NCI-H1092 treated with DMSO at 0.1 percent for 48 hours (cell line): ENCODE measurements around the gene LRRTM4.
"Not testable (repeated sequence)": the region's sequence is repeated elsewhere in the genome, so short reads cannot be mapped to it uniquely, and the experiment has no call there.

Experiments
- DNase-seq: peaks from one replicate; lab custom pipeline; 2025; lab: John Stamatoyannopoulos, UW

Gene LRRTM4

DNA sequence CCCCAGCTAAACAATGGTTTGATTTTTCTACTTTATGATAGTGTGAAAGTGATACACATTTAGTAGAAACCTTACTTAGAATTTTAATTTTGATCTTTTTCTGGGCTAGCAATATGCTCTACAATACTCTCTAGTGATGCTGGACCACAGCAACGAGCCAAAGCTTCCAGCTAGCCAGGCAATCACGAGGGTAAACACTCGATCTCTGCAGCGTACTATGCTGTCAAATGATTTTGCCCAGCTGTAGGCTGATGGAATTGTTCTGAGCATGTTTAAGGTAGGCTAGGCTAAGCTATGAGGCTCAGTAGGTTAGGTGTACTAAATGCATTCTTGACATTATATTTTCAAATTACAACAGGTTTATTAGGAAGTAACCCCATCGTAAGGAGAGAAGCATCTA lies 207.5 kb downstream of the LRRTM4 start:
- DNase-seq = peak; percentile 28

DNA sequence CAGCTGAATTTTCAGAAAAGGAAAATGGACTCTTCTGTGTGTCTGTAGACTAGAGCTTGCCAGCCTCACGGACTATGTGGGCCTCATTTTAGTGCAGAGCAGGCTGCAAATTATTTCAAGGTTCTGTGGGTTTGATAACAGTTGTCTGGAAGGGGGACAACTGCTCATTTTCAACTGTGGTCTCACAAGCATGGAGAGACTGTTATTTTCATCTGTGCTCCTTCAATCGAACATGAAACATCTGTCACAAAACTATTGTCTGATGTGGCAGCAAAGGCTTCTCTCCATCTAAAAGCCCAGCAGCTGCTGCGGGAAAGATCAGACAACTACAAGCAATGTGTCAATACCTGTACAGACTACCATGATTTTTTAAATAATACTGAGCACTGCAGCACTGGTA lies 211.8 kb downstream of the LRRTM4 start:
- DNase-seq = no peak

DNA sequence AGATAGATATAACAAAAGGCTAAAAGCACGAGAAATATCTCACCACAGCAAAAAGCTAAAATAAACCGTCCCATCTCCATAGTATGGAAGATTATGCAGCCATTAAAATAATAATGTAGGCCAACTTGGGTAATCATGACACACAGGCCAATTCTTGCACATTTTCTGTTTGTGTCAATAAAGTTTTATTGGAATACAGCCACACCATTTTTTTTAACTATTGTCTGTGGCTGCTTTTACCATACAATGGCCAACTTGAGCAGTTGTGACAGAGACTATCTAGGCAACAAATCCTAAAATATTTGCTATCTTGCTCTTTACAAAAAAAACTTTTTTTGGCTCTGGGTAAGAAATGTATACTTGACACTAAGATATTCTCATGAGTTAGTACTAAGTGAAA lies 212.5 kb downstream of the LRRTM4 start:
- DNase-seq = no peak

- DNase-seq = no peak
Measured at GRCh38 chr2:77301441-77301840, 220.7 kb downstream of the LRRTM4 start.

GRCh38 chr2:77296791-77297190 lies 225.4 kb downstream of the LRRTM4 start:
- no peak for DNase-seq

DNA sequence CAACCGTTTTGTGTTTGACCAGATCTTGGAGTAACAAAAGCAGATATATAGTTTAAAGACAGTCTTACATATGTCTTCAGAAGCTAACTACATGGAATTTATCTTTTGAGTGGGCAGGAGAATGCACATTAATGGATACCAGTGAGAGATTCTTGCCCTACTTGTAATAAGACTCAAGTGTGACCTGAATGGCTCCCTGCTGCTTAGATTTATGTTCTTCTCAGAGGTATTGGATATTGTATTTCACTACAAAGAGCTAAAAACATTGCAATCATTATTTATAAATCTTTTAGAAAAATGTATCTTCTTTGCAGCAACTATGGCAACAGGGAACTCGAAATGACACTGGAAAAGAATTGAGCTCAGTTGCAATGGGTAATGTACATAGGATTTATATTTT lies 227.7 kb downstream of the LRRTM4 start:
- no peak for DNase-seq

DNA sequence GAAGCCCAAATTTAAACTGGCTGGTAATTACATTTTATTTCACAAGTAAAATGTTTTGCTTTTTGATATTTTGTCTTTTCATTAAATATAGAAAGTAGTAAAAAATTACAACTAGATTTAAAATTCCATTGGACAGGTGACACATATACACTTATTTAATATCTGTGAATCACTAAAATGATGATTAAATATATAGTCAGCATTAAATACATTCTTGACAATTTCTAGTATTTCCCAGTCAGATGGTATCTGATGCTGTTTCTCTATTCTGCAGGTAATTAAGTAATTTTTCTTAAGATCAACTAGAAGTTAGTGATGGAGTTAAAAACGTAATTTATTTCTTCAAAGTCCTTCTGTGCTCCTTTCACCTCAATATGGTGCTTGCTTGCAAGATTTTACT lies 237.8 kb downstream of the LRRTM4 start:
- no peak for DNase-seq

DNA sequence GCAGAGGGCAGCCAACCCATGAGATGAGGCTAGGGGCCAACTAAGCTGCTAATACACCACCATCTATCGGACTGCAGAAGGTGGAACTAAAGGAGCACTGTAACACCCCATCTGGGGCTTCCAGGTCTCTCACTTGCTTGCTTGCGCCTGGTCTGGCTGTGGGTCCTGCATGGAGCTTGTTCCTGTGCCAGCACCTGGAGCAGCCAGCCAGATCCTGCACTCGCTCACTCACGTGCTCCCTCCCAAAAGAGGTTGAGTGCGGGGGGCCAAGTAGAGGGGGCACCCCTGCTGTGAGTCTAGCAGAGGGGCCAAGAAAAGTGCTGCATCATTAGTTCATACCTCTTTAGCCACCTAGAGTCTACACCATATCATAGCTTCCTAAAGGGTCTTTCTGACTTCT lies 250.9 kb downstream of the LRRTM4 start:
- DNase-seq = no peak

DNA sequence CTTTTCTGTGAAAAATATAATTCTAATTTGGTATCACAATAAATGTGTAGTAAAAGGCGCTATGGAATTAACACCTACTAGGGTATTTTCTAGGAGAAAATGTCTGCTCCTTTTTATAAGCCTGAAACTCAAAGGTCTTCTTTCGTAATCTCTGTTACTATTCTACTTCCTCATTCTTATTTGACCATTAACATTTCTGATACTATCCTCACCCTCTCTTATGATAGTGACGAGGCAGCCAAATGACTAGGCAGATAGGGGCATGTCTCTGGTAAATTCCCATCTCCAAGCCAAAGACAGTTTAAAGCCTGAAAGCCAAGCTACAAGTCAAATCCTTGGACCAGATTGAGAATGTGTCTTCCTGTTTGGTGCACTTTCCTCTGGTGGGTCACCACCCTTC lies 251.7 kb downstream of the LRRTM4 start:
- no peak for DNase-seq

DNA sequence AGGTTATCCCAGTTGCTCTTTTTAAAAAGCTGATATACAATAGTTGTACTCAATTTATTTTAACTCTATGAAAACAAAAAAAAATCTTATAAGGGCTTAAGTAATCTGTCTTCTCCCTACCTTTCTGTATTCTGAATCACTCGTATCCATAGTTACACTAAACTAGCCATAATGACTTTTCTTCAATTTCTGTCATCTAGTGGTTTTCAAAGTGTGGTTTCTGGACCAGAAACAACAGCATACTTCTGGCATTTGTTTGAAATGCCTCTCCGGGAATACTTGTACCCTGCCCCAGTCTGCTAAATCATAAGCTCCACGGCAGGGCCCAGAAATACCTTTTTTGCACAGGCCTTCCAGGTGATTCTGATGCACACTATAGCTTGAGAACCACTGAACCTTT lies 253.6 kb downstream of the LRRTM4 start:
- DNase-seq = no peak

- DNase-seq = no peak
Measured at GRCh38 chr2:77232909-77233425, 289.2 kb downstream of the LRRTM4 start.

DNA sequence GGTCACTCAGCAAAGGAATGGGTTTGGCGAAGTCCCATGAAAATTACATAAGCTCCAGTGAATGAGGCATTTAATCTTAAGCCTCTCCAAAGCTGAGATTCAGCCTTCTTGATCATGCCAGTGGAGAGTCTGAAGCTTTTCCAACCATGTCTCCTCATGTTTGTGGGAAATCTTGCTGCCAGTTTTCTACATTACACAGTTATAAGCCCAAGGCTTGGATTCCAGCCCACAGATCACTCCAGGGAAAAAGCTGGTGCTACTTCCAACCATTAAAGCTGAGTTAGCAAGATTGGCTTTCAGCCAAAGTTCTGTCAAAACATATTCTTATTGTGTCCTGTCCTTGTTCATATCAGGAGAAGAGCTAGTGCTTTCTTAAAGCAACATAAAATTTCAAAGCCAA lies 293.8 kb downstream of the LRRTM4 start:
- peak; percentile 24 for DNase-seq

DNA sequence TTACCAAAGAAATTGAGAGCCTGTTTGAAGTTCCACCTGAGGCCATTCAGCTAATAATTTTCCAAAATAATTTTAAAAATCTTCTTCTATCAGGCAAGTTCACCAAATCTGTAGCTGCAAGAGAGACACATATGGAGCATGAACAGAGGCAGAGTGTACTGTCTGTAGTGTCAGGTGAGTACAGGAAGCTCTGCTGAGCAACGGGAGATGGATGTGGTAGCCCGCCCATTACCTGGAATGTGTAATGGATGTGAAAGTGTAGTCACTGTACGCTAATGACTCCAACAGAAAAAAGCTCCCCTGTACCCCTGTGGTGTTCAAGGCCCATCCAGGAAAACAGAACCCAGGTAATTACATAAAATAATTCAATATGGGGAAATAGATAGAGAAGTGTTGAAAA lies 311.5 kb downstream of the LRRTM4 start:
- DNase-seq = no peak

DNA sequence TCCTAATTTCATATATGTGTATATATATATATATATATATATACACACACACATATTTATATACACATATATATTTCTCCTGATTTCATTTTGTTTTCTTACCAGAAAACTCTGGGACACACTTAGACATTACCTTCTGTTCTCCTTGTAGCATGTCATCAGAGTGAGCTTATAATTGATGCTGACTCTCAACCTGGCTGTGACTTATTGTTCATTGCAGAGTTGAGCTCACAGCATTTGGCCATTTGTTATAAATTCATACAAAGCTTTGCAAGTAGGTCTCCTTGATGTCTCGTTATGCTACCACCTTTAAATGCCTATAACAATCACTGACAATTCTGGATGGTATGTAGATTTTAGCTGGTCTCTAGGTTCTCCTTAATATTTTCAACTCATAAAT lies 314.8 kb downstream of the LRRTM4 start:
- no peak for DNase-seq

DNA sequence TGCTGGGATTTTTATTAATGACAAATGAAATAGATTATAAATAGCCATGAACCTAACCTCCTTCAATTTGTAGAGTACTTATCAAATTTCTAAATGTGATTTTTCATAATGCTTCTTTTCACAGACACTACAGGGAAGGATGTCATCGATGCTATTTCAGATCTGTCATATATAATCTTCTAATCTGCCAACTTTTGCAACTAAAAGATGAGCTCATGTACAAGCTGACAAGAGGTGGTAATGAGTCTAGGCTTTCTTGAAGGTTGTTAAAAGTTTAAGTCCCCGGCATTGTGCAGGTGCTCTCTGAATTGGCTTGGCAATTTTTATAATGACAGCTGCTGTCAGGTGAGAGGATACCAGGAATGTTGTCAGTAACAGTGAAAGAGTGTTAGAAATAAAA lies 320.4 kb downstream of the LRRTM4 start:
- no peak for DNase-seq

GRCh38 chr2:77199411-77199810 lies 322.8 kb downstream of the LRRTM4 start:
- DNase-seq = no peak

DNA sequence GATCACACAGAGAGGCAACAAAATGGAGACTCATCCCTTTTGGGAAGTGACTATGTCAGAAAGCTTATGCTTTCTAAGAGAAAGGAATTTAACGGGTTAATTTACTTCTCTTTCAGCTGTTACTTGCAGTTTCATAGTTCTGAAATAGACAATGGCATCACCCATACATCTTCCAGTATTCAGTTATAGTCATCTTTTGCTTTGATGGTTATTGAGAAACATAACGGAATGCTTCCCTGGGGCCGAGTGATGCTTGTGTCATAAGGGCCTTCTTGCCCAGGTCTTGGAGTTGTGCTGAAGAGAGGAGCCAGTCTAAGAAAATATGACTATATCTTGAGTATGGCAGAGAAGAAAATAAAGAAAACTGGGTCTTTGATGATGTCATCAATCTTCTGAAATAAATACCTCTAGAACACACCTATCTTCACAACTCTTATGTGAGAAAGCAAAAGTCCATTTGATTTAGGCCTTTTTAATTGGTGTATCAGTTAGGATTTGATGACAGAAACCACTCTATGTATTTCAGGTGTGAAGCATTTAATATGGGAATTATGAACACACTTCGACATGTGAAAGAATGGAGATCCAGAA lies 328.2 kb downstream of the LRRTM4 start:
- no peak for DNase-seq

DNA sequence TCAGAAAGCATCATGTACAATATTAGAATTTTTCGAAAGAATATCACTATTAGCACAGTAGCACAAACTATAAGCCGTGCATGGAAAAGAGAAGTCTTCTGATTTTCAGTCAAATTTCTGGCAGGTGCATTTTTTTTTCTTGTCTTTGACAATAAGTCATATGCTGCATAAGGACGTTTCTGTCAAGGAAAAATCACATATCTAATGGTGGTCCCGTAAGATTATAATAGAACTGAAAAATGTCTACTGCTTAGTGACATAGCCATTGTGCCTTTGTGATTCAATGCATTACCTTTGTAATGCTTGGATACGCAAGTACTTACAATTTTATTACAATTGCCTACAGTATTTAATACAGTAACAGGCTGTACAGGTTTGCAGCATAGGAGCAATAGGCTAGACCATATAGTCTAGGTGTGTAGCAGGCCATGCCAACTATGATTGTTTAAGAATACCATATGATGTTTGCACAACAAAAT lies 329.3 kb downstream of the LRRTM4 start:
- no peak for DNase-seq

DNA sequence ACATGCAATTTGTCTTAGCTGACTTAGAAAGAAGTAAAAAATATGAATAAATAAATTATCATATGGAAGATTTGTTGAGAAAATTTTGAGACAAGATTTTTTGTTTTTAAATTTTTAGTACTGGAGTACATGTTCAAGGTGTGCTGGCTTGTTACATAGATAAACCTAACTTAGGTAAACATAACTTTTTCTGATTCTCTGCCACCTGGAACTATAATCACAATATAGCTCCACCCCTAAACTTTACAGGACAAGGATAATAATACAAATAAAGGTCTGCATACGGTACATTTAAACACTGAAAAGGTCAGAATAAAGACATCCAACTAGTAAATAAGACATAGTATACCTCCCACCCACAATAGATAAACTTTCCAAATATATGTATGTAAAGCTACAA lies 330.5 kb downstream of the LRRTM4 start:
- DNase-seq = no peak

- DNase-seq = no peak
Measured at GRCh38 chr2:77190721-77191346, 331.3 kb downstream of the LRRTM4 start.

DNA sequence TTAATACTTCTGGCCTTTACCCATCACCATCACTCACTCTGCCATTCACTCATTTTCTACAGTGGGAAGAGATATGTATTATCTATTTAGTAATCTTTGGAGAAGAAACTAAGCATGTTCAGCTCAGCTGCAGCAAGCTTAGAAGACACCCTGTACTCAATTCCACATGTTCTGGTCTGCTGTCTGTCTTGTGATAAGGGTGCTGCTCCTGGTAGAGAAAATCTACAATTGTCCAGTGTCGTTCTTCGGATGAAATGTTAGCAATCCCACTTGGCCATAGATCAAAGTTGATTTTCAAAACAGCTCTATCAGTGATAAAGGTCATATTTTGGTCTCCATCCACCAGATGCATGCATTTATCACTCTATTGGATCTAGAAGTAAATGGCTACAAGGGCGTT lies 337.1 kb downstream of the LRRTM4 start:
- DNase-seq = no peak

GRCh38 chr2:77179297-77179696 lies 342.9 kb downstream of the LRRTM4 start:
- DNase-seq = no peak

DNA sequence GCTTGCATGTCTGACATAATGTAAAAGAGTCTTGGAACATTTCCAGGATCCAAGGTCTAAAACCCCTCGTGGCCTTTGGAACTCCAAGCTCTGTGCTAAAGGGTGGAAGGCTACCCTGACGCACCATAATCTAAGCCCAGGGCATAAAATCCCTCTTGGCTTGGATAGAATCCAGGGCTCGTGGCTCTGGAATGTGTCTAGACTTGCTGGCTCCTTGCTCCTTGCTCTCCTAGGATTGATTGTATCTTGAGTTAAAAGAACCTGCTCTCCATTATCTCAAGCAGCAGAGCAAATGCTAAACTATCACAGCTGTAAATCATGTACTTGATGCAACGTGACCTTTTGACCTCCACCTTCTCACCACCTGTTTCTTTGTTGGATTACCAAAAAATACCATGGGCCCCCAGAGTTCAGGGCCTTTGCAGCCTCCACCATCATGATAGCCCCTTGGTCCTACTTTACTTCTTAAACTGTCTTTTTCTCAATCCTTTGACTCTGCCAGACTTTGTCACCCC lies 346.9 kb downstream of the LRRTM4 start:
- DNase-seq = not testable (repeated sequence)

- DNase-seq = no peak
Measured at GRCh38 chr2:77169426-77169825, 352.8 kb downstream of the LRRTM4 start.
